ENCODE data around the gene RAB3C. TPM values are rescaled to one million over a fixed set of nuclear protein-coding genes. Genes with fewer than 3 reads are reported as not detected.
"Not testable (repeated sequence)": the region's sequence is repeated elsewhere in the genome, so short reads cannot be mapped to it uniquely, and the experiment has no call there.

RAB3C gene
- total RNA-seq, 1 experiment from 2014 or later: not detected

GRCh38 chr5:58710425-58710824 lies 127.5 kb downstream of the RAB3C start:
- H3K36me3 ChIP-seq; DNase-seq (ENCODE audit: low read depth in 1 of 2, low spot score in 2 of 2): not testable (repeated sequence)

GRCh38 chr5:58710871-58711270 lies 128.0 kb downstream of the RAB3C start:
- no peaks in the 10 kb centered on the region for H3K36me3 ChIP-seq
- H3K4me1 ChIP-seq (replicated peaks): no peaks in the 10 kb centered on the region
- H3K4me3 ChIP-seq: no peak overlapping the region

More at GRCh38 chr5:58710425-58710824, 127.5 kb downstream of the RAB3C start:
- not testable (repeated sequence) for H3K9me3 ChIP-seq (replicated peaks); H3K27me3 ChIP-seq (replicated peaks); H3K27ac ChIP-seq; H3K4me3 ChIP-seq; H3K4me1 ChIP-seq (replicated peaks)

GRCh38 chr5:58711965-58712364 lies 129.1 kb downstream of the RAB3C start:
- no peak for DNase-seq (ENCODE audit: low read depth in 1 of 2, low spot score in 2 of 2)
- Histone ChIP-seq H3K9me3 (replicated peaks) (no peaks in the 10 kb centered on the region), H3K4me3 (no peak overlapping the region), H3K27ac (no peak overlapping the region), H3K27me3 (replicated peaks) (no peaks in the 10 kb centered on the region), H3K36me3 (no peaks in the 10 kb centered on the region), H3K4me1 (replicated peaks) (no peaks in the 10 kb centered on the region)

More at GRCh38 chr5:58710871-58711270, 128.0 kb downstream of the RAB3C start:
- no peak for DNase-seq (ENCODE audit: low read depth in 1 of 2, low spot score in 2 of 2)
- no peak overlapping the region for H3K27ac ChIP-seq
- H3K27me3 ChIP-seq (replicated peaks): no peaks in the 10 kb centered on the region
- no peaks in the 10 kb centered on the region for H3K9me3 ChIP-seq (replicated peaks)

- H3K9me3 ChIP-seq (replicated peaks): no peaks in the 10 kb centered on the region
- H3K27me3 ChIP-seq (replicated peaks): no peaks in the 10 kb centered on the region
- H3K36me3 ChIP-seq: no peaks in the 10 kb centered on the region
- no peak for DNase-seq (ENCODE audit: low read depth in 1 of 2, low spot score in 2 of 2)
- H3K27ac ChIP-seq: no peak overlapping the region
- no peak overlapping the region for H3K4me3 ChIP-seq
- H3K4me1 ChIP-seq (replicated peaks): no peaks in the 10 kb centered on the region
Measured at GRCh38 chr5:58714046-58714445, 131.2 kb downstream of the RAB3C start.

- H3K27ac ChIP-seq: no peak overlapping the region
- H3K4me3 ChIP-seq: no peak overlapping the region
- no peaks in the 10 kb centered on the region for H3K9me3 ChIP-seq (replicated peaks)
- H3K36me3 ChIP-seq: no peaks in the 10 kb centered on the region
- no peaks in the 10 kb centered on the region for H3K4me1 ChIP-seq (replicated peaks)
- H3K27me3 ChIP-seq (replicated peaks): no peaks in the 10 kb centered on the region
- DNase-seq (ENCODE audit: low read depth in 1 of 2, low spot score in 2 of 2): no peak
Measured at GRCh38 chr5:58715997-58716656, 133.3 kb downstream of the RAB3C start.

- H3K36me3 ChIP-seq: no peaks in the 10 kb centered on the region
- no peak overlapping the region for H3K27ac ChIP-seq
- H3K4me3 ChIP-seq: no peak overlapping the region
- H3K4me1 ChIP-seq (replicated peaks): no peaks in the 10 kb centered on the region
- no peaks in the 10 kb centered on the region for H3K9me3 ChIP-seq (replicated peaks)
- H3K27me3 ChIP-seq (replicated peaks): no peaks in the 10 kb centered on the region
- no peak for DNase-seq (ENCODE audit: low read depth in 1 of 2, low spot score in 2 of 2)
Measured at GRCh38 chr5:58716713-58717112, 133.8 kb downstream of the RAB3C start.

- no peaks in the 10 kb centered on the region for H3K4me1 ChIP-seq (replicated peaks)
- H3K4me3 ChIP-seq: no peak overlapping the region
- H3K27ac ChIP-seq: no peak overlapping the region
- H3K36me3 ChIP-seq: no peaks in the 10 kb centered on the region
- H3K9me3 ChIP-seq (replicated peaks): no peaks in the 10 kb centered on the region
- DNase-seq (ENCODE audit: low read depth in 1 of 2, low spot score in 2 of 2): no peak
- H3K27me3 ChIP-seq (replicated peaks): no peaks in the 10 kb centered on the region
Measured at GRCh38 chr5:58717303-58718007, 134.6 kb downstream of the RAB3C start.

GRCh38 chr5:58718269-58718978 lies 135.5 kb downstream of the RAB3C start:
- no peaks in the 10 kb centered on the region for H3K36me3 ChIP-seq

GRCh38 chr5:58722160-58722559 lies 139.3 kb downstream of the RAB3C start:
- Histone ChIP-seq H3K36me3 (no peaks in the 10 kb centered on the region), H3K27ac (no peak overlapping the region), H3K4me1 (replicated peaks) (no peaks in the 10 kb centered on the region), H3K4me3 (no peak overlapping the region), H3K9me3 (replicated peaks) (no peaks in the 10 kb centered on the region), H3K27me3 (replicated peaks) (no peaks in the 10 kb centered on the region)
- DNase-seq (ENCODE audit: low read depth in 1 of 2, low spot score in 2 of 2): no peak

More at GRCh38 chr5:58718269-58718978, 135.5 kb downstream of the RAB3C start:
- no peak overlapping the region for H3K27ac ChIP-seq
- no peaks in the 10 kb centered on the region for H3K27me3 ChIP-seq (replicated peaks)
- DNase-seq (ENCODE audit: low read depth in 1 of 2, low spot score in 2 of 2): no peak
- H3K9me3 ChIP-seq (replicated peaks): no peaks in the 10 kb centered on the region
- H3K4me3 ChIP-seq: no peak overlapping the region
- H3K4me1 ChIP-seq (replicated peaks): no peaks in the 10 kb centered on the region

GRCh38 chr5:58724992-58725391 lies 142.1 kb downstream of the RAB3C start:
- H3K4me1 ChIP-seq (replicated peaks): no peaks in the 10 kb centered on the region
- no peaks in the 10 kb centered on the region for H3K27me3 ChIP-seq (replicated peaks)
- no peaks in the 10 kb centered on the region for H3K36me3 ChIP-seq
- H3K27ac ChIP-seq: no peak overlapping the region
- no peaks in the 10 kb centered on the region for H3K9me3 ChIP-seq (replicated peaks)
- no peak for DNase-seq (ENCODE audit: low read depth in 1 of 2, low spot score in 2 of 2)
- H3K4me3 ChIP-seq: no peak overlapping the region

- no peak for DNase-seq (ENCODE audit: low read depth in 1 of 2, low spot score in 2 of 2)
- H3K36me3 ChIP-seq: no peaks in the 10 kb centered on the region
- H3K4me3 ChIP-seq: no peak overlapping the region
- H3K27ac ChIP-seq: no peak overlapping the region
- no peaks in the 10 kb centered on the region for H3K27me3 ChIP-seq (replicated peaks)
- H3K9me3 ChIP-seq (replicated peaks): no peaks in the 10 kb centered on the region
- no peaks in the 10 kb centered on the region for H3K4me1 ChIP-seq (replicated peaks)
Measured at GRCh38 chr5:58731641-58732040, 148.8 kb downstream of the RAB3C start.

GRCh38 chr5:58735637-58736036 lies 152.8 kb downstream of the RAB3C start:
- Histone ChIP-seq H3K4me1 (replicated peaks) (no peaks in the 10 kb centered on the region), H3K9me3 (replicated peaks) (no peaks in the 10 kb centered on the region), H3K27ac (no peak overlapping the region), H3K4me3 (no peak overlapping the region), H3K36me3 (no peaks in the 10 kb centered on the region), H3K27me3 (replicated peaks) (no peaks in the 10 kb centered on the region)
- DNase-seq (ENCODE audit: low read depth in 1 of 2, low spot score in 2 of 2): no peak

GRCh38 chr5:58736214-58736613 lies 153.3 kb downstream of the RAB3C start:
- Histone ChIP-seq H3K27me3 (replicated peaks) (no peaks in the 10 kb centered on the region), H3K9me3 (replicated peaks) (no peaks in the 10 kb centered on the region), H3K27ac (no peak overlapping the region), H3K4me3 (no peak overlapping the region), H3K36me3 (no peaks in the 10 kb centered on the region), H3K4me1 (replicated peaks) (no peaks in the 10 kb centered on the region)
- no peak for DNase-seq (ENCODE audit: low read depth in 1 of 2, low spot score in 2 of 2)

GRCh38 chr5:58737671-58738070 lies 154.8 kb downstream of the RAB3C start:
- Histone ChIP-seq H3K36me3 (no peaks in the 10 kb centered on the region), H3K4me1 (replicated peaks) (no peaks in the 10 kb centered on the region), H3K9me3 (replicated peaks) (no peaks in the 10 kb centered on the region), H3K4me3 (no peak overlapping the region), H3K27ac (no peak overlapping the region), H3K27me3 (replicated peaks) (no peaks in the 10 kb centered on the region)
- no peak for DNase-seq (ENCODE audit: low read depth in 1 of 2, low spot score in 2 of 2)
